HG02852 (cell line): ENCODE results near the gene ADGRL2.

Experiments used
- ATAC-seq: cut with Tn5 transposase; IDR thresholded peaks from one replicate; pipeline ENCODE4 v1.9.1; 2021; ENCODE audit warnings: mild to moderate bottlenecking, moderate library complexity; ENCODE audit not compliant: unreplicated experiment

The ADGRL2 gene

GRCh38 chr1:81894867-81895266 is 94.1 kb downstream of the ADGRL2 start:
- peak; percentile 48 for ATAC-seq

GRCh38 chr1:81899214-81899821 is 98.6 kb downstream of the ADGRL2 start:
- no peak for ATAC-seq

GRCh38 chr1:81907575-81907974 is 106.8 kb downstream of the ADGRL2 start:
- ATAC-seq, result no peak

- ATAC-seq, result no peak
These were observed 111.6 kb downstream of the ADGRL2 start for GRCh38 chr1:81912383-81912782.

- ATAC-seq, result no peak
These were observed 115.2 kb downstream of the ADGRL2 start for GRCh38 chr1:81915937-81916336.

GRCh38 chr1:81920245-81920740 is 119.6 kb downstream of the ADGRL2 start:
- no peak for ATAC-seq

- no peak for ATAC-seq
These were observed 120.2 kb downstream of the ADGRL2 start for GRCh38 chr1:81920886-81921285.

- ATAC-seq, result no peak
These were observed 120.6 kb downstream of the ADGRL2 start for GRCh38 chr1:81921344-81921743.

- no peak for ATAC-seq
These were observed 121.2 kb downstream of the ADGRL2 start for GRCh38 chr1:81921851-81922462.

GRCh38 chr1:81922955-81923354 is 122.2 kb downstream of the ADGRL2 start:
- ATAC-seq, result no peak

- no peak for ATAC-seq
These were observed 128.4 kb downstream of the ADGRL2 start for GRCh38 chr1:81929106-81929505.

GRCh38 chr1:81936853-81937252 is 136.1 kb downstream of the ADGRL2 start:
- no peak for ATAC-seq

- ATAC-seq, result no peak
These were observed 137.2 kb downstream of the ADGRL2 start for GRCh38 chr1:81937791-81938450.

- no peak for ATAC-seq
These were observed 147.8 kb downstream of the ADGRL2 start for GRCh38 chr1:81948495-81948894.

GRCh38 chr1:81949421-81949820 is 148.7 kb downstream of the ADGRL2 start:
- no peak for ATAC-seq

GRCh38 chr1:81950037-81950436 is 149.3 kb downstream of the ADGRL2 start:
- no peak for ATAC-seq

GRCh38 chr1:81950591-81951244 is 150.0 kb downstream of the ADGRL2 start:
- ATAC-seq, result no peak

GRCh38 chr1:81954534-81955020 is 153.8 kb downstream of the ADGRL2 start:
- ATAC-seq, result no peak

GRCh38 chr1:81967951-81968350 is 167.2 kb downstream of the ADGRL2 start:
- no peak for ATAC-seq

- ATAC-seq, result no peak
These were observed 169.7 kb downstream of the ADGRL2 start for GRCh38 chr1:81970416-81970815.

- no peak for ATAC-seq
These were observed 173.6 kb downstream of the ADGRL2 start for GRCh38 chr1:81974222-81974841.
